Immature natural killer cell (primary cell): ENCODE data around the gene NTN1. TPM values are rescaled to one million over a fixed set of nuclear protein-coding genes. Genes with fewer than 3 reads are reported as not detected.

Source experiments
- DNase-seq, 3 donors: peaks; one replicate each; pipeline ENCODE4 v3.0.0; 2022; ENCODE audit warnings: mixed read lengths in 1 of 3
- H3K27ac Mint-ChIP-seq, 6 donors: one replicate each; pipeline ENCODE4 v1.8.0; 2020; ENCODE audit warnings: mixed read lengths in 6 of 6, mild to moderate bottlenecking in 5 of 6, inconsistent platforms in 4 of 6, moderate library complexity in 3 of 6
- H3K27me3 Mint-ChIP-seq, 3 donors: one replicate each; pipeline ENCODE4 v1.8.0; 2020 to 2021; ENCODE audit warnings: low read depth in 3 of 3, mild to moderate bottlenecking in 3 of 3, mixed read lengths in 3 of 3, moderate library complexity in 3 of 3, inconsistent platforms in 1 of 3
- H3K36me3 Mint-ChIP-seq, 3 donors: one replicate each; pipeline ENCODE4 v1.8.0; 2020; ENCODE audit warnings: mixed read lengths in 3 of 3, inconsistent platforms in 2 of 3, mild to moderate bottlenecking in 2 of 3
- H3K4me1 Mint-ChIP-seq, 2 donors: one replicate each; pipeline ENCODE4 v1.8.0; 2020; ENCODE audit warnings: inconsistent platforms in 2 of 2, mild to moderate bottlenecking in 2 of 2, mixed read lengths in 2 of 2, moderate library complexity in 1 of 2
- H3K4me3 Mint-ChIP-seq, 5 donors: one replicate each; pipeline ENCODE4 v1.8.0; 2020; ENCODE audit warnings: mild to moderate bottlenecking in 5 of 5, mixed read lengths in 5 of 5, inconsistent platforms in 3 of 5, moderate library complexity in 3 of 5
- H3K9me3 Mint-ChIP-seq, 6 donors: one replicate each; pipeline ENCODE4 v1.8.0; 2020; ENCODE audit warnings: mild to moderate bottlenecking in 6 of 6, mixed read lengths in 6 of 6, inconsistent platforms in 4 of 6, moderate library complexity in 3 of 6
- polyA plus RNA-seq, 3 donors: library from polyadenylated mRNA; unstranded; fragments of 300-500 nt; fragmentation: Illumina TruSeq; gene quantifications; one replicate each; pipeline ENCODE4 v1.2.3, GENCODE V29; 2021

NTN1 gene
- polyA plus RNA-seq, 3 donors from 2014 or later = not detected

DNA sequence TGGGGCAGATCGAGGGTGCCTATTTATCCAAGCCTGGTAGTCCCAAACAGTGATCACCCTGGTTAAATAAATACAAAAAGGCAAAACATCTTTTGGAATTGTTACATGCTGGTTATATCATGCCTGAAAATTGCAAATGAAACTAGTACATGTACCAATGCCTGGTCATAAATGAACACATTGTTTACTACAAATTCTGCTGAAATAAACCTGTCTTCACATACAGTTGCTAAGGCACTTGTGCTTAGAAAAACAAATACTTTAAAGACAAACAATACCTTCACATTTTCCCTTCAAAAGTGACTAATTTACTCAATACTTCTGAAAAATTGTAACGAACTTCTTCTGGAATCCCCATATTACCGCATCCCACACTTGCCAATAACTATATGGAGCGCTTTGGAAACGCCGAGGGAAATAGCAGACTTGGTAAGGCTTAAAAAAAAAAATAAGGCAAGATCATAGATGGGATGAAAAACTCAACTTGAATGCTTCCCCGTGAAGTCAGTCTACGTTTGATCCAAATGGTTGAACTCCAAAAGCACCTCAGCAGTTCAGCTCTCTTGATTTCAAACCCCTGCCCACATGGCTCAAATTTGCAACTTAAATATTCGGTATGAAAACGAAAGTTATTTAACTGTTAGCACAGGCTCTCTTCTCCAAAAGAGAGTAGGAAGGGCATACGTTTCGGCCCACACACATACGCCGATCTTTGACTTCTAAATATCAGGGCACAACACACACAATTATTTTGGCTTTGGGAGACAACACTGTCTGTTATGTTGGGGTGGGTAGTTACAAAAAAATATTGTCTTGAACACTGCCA, 264.5 kb downstream of the NTN1 start:
- Mint-ChIP-seq H3K4me3 (no peak overlapping the region), H3K27ac (no peak overlapping the region), H3K9me3 (no peaks in the 10 kb centered on the region), H3K4me1 (peaks cover 21% of the 10 kb centered on the region in 2 donors), H3K36me3 (peaks cover 0 to 5% (median 4%) of the 10 kb centered on the region in 3 donors), H3K27me3 (no peaks in the 10 kb centered on the region)
- DNase-seq = no peak

GRCh38 chr17:9286434-9286833, 265.1 kb downstream of the NTN1 start:
- Mint-ChIP-seq H3K4me1 (peaks cover 18 to 21% of the 10 kb centered on the region in 2 donors), H3K36me3 (peaks cover 0 to 4% (median 0%) of the 10 kb centered on the region in 3 donors), H3K9me3 (no peaks in the 10 kb centered on the region), H3K27ac (no peak overlapping the region), H3K4me3 (no peak overlapping the region), H3K27me3 (no peaks in the 10 kb centered on the region)
- no peak for DNase-seq

- peaks cover 0 to 4% (median 0%) of the 10 kb centered on the region in 3 donors for H3K36me3 Mint-ChIP-seq
- H3K4me3 Mint-ChIP-seq = no peak overlapping the region
- H3K4me1 Mint-ChIP-seq = peaks cover 21 to 25% of the 10 kb centered on the region in 2 donors
- H3K27me3 Mint-ChIP-seq = peaks cover 0 to 2% (median 0%) of the 10 kb centered on the region in 3 donors
- no peak for DNase-seq
- no peaks in the 10 kb centered on the region for H3K9me3 Mint-ChIP-seq
- H3K27ac Mint-ChIP-seq = no peak overlapping the region
Measured at GRCh38 chr17:9287306-9287705, 266.0 kb downstream of the NTN1 start.

DNA sequence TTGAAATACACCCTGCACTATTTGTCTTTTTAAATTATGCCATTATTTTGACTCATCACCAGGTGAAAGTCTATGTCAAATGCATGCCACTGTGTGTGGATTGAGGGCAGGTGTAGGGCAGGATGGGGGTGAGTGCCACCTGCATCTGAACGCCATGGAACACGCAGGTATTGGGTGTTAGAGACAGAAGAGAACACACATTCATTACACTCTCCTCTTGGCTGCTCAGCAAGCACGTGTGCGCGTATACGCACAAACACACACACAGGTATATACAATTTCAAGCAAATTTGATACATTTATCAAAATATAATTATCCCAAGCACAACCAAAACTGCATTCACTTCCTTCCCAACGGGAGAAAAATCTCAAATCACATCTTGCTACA, 268.9 kb downstream of the NTN1 start:
- H3K36me3 Mint-ChIP-seq = peaks cover 0 to 4% (median 0%) of the 10 kb centered on the region in 3 donors
- no peaks in the 10 kb centered on the region for H3K9me3 Mint-ChIP-seq
- H3K27ac Mint-ChIP-seq = peak overlapping the region in 1 of 6 donors; percentile 21
- no peak overlapping the region for H3K4me3 Mint-ChIP-seq
- H3K4me1 Mint-ChIP-seq = peaks cover 24 to 25% of the 10 kb centered on the region in 2 donors
- DNase-seq = no peak
- H3K27me3 Mint-ChIP-seq = peaks cover 0 to 4% (median 0%) of the 10 kb centered on the region in 3 donors

DNA sequence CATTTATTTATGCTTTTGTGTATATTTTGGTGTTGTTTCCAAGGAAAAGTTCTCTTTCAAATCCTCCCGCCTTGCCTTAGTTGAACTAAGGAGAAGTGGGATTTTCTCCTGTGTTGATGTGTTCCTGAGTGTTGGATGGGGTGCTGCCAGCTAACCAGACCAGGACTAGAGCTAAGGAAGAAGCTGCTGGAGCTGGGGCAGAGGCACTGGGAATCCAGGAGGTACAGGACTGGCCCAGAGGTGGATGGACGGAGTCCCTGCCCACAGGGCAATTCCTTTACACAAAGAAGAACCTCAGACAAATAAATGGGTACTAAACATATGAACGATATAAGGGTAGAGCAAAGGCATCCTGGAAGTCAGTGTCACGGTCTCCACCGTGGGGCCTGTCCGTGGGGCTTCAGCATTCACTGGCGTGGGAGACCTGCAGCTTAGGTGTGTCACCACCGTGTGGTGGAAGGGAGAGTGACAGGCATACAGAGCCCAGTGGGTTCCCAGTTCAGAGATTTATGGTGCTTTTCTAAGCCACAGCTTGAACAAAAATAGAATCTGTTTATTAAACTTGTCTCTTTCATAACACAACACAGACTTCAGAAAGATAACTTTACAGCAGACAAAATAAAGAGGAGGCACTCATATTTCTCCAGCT, 270.7 kb downstream of the NTN1 start:
- DNase-seq = peak in 2 of 3 donors; percentile 9 to 11
- Mint-ChIP-seq H3K9me3 (no peaks in the 10 kb centered on the region), H3K4me1 (peaks cover 23 to 25% of the 10 kb centered on the region in 2 donors), H3K27me3 (peaks cover 0 to 4% (median 0%) of the 10 kb centered on the region in 3 donors), H3K4me3 (no peak overlapping the region), H3K27ac (peak overlapping the region in 1 of 6 donors; percentile 31), H3K36me3 (peaks cover 0 to 4% (median 0%) of the 10 kb centered on the region in 3 donors)

DNA sequence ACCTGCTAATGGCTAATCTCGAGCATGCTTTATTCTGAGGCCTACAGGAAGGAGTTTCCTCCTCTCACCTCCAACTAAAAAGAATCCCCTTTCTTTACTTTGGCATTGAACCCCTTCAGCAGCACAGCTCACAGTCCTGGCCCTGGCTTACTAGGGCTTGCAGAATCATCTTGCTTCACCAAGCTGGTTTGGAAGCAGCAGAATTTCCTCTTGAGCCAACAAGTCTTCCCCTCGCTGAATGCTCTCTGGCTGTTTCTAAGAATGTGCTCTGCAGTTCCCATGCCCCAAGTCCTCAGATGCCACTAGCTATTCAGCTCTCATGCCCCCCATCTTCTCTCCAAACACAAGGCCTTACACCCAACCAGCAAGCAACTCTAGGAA, 271.2 kb downstream of the NTN1 start:
- peaks cover 23 to 25% of the 10 kb centered on the region in 2 donors for H3K4me1 Mint-ChIP-seq
- no peaks in the 10 kb centered on the region for H3K9me3 Mint-ChIP-seq
- H3K27ac Mint-ChIP-seq = peak overlapping the region in 2 of 6 donors; percentile 2 to 65
- H3K36me3 Mint-ChIP-seq = peaks cover 0 to 4% (median 0%) of the 10 kb centered on the region in 3 donors
- H3K4me3 Mint-ChIP-seq = no peak overlapping the region
- peaks cover 0 to 4% (median 0%) of the 10 kb centered on the region in 3 donors for H3K27me3 Mint-ChIP-seq
- DNase-seq = no peak

Other genes starting within 250 kb of the NTN1 start
- not detected for gene MFSD6L, start 222.1 kb upstream of the NTN1 start, polyA plus RNA-seq
- under 1 TPM in 2 of 3 donors, not detected in 1; 0.18 to 0.57 TPM for gene PIK3R6, start 153.8 kb upstream of the NTN1 start, polyA plus RNA-seq
- gene PIK3R5, start 55.8 kb upstream of the NTN1 start, polyA plus RNA-seq = 10 to 100 TPM; 26.7 to 90.9 (median 28.9) TPM